Calu3 (cell line): Measurements from ENCODE around the gene EPOP. TPM values are rescaled to one million over a fixed set of nuclear protein-coding genes. Genes with fewer than 3 reads are reported as not detected.

Experiments used
- BruUV-seq: library from RNA; stranded (reverse); fragments of 400-500 nt; replicated peaks from 2 replicates; lab custom pipeline; 2021; lab: Mats Ljungman, UMichigan
- CTCF ChIA-PET: fragments of 300-600 bp; sonication (Branson Sonifier 250); formaldehyde crosslinking; loops from one replicate; lab custom pipeline; 2022; ENCODE audit warnings: antibody characterized with exemption; lab: Charles Lee
- DNase-seq: peaks from one replicate; pipeline ENCODE4 v3.0.0; 2022
- H3K27ac Mint-ChIP-seq: one replicate; pipeline ENCODE4 v1.8.0; 2022; ENCODE audit warnings: mixed read lengths; ENCODE audit not compliant: unreplicated experiment
- H3K27me3 Mint-ChIP-seq: one replicate; pipeline ENCODE4 v1.8.0; 2022; ENCODE audit warnings: mixed read lengths; ENCODE audit not compliant: unreplicated experiment
- H3K36me3 Mint-ChIP-seq: one replicate; pipeline ENCODE4 v1.8.0; 2022; ENCODE audit warnings: mild to moderate bottlenecking, moderate library complexity, mixed read lengths; ENCODE audit not compliant: insufficient read depth, unreplicated experiment
- H3K4me1 Mint-ChIP-seq: one replicate; pipeline ENCODE4 v1.8.0; 2022; ENCODE audit warnings: mild to moderate bottlenecking, low read depth, mixed read lengths; ENCODE audit not compliant: unreplicated experiment
- H3K4me3 Mint-ChIP-seq: one replicate; pipeline ENCODE4 v1.8.0; 2022; ENCODE audit warnings: mild to moderate bottlenecking, low read depth, moderate library complexity, mixed read lengths; ENCODE audit not compliant: unreplicated experiment
- H3K9me3 Mint-ChIP-seq: one replicate; pipeline ENCODE4 v1.8.0; 2022; ENCODE audit warnings: low read depth, mixed read lengths; ENCODE audit not compliant: unreplicated experiment
- intact Hi-C: fragments of 100-400 bp; cut with micrococcal nuclease; formaldehyde crosslinking; loops from one replicate; pipeline ENCODE4 v1.10.0; 2022; ENCODE audit not compliant: unreplicated experiment
- total RNA-seq: library from RNA; stranded (reverse); gene quantifications from 2 replicates; pipeline ENCODE4 v1.2.3, GENCODE V29; 2022
- TF ChIP-seq, protein P1 (sequence below): fragments of 200-600 bp; IDR thresholded peaks from one replicate; pipeline ENCODE4 v1.8.0; 2022; ENCODE audit warnings: antibody characterized with exemption; ENCODE audit not compliant: unreplicated experiment

The EPOP gene
- total RNA-seq, 1 experiment from 2014 or later, result 15.3 TPM

DNA sequence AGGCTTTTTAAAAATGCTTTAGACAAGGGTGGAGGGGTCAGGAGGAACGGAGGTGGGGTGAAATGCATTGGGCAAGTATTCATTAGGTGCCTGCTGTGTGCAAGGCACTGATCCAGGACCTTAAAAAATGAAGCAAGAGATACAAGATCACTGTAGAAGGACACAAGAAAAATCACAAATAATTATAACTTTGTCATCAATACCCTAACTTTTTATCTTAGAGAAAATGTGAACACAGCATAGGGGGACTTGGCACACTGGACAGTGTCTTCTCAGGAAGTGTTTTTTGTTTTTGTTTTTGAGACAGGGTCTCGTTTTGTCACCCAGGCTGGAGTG is 7.0 kb downstream of the EPOP start:
- Mint-ChIP-seq H3K27me3 (peaks cover 74% of the 10 kb centered on the region), H3K36me3 (peaks cover 5% of the 10 kb centered on the region), H3K4me3 (no peak overlapping the region), H3K4me1 (peaks cover 15% of the 10 kb centered on the region), H3K9me3 (no peaks in the 10 kb centered on the region), H3K27ac (no peak overlapping the region)
- intact Hi-C loops, result loop anchor here (1.0 to 5.0 kb wide), 2 partner anchors 175 to 225 kb away; no protein-coding TSS in a partner anchor
- CTCF ChIA-PET, result interaction anchor here (0.6 to 10.9 kb wide), 32 partner anchors 9 to 349 kb away, joined by 3 to 496 read pairs (median 6); partner anchors contain the start of genes ARHGAP23, SOCS7 and SRCIN1
- no TSS peak for BruUV-seq
- TF ChIP-seq, protein P1, sequence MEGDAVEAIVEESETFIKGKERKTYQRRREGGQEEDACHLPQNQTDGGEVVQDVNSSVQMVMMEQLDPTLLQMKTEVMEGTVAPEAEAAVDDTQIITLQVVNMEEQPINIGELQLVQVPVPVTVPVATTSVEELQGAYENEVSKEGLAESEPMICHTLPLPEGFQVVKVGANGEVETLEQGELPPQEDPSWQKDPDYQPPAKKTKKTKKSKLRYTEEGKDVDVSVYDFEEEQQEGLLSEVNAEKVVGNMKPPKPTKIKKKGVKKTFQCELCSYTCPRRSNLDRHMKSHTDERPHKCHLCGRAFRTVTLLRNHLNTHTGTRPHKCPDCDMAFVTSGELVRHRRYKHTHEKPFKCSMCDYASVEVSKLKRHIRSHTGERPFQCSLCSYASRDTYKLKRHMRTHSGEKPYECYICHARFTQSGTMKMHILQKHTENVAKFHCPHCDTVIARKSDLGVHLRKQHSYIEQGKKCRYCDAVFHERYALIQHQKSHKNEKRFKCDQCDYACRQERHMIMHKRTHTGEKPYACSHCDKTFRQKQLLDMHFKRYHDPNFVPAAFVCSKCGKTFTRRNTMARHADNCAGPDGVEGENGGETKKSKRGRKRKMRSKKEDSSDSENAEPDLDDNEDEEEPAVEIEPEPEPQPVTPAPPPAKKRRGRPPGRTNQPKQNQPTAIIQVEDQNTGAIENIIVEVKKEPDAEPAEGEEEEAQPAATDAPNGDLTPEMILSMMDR, result no peak
- DNase-seq, result no peak

DNA sequence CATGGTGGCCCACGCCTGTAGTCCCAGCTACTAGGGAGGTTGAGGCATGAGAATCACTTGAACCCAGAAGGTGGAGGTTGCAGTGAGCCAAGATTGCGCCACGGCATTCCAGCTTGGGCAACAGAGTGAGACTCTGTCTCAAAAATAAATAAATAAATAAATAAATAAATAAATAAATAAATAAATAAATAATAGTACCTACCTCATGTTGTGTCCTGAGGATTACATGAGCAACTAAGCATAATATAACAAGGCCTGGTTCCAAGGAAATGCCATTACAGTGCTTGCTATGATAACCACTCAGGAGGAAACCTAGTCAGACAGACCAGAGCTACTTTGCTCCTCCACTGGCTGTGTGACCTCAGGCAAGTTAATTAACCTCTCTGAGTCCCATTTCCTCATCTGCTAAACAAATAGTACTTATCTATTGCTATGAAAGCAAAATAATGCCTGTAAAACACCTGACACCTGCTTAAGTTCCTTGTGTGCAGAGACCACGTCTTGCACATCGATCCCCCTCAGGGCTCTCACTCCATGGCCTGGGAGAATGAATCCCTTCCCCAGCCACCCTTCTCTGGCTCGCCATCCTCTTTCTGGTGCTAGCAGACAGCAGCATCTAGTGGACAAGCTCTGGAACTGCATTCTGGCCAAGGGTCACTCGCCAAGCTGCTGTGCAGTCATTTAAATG is 7.5 kb downstream of the EPOP start:
- no TSS peak for BruUV-seq
- H3K27me3 Mint-ChIP-seq, result peaks cover 69% of the 10 kb centered on the region
- no peaks in the 10 kb centered on the region for H3K9me3 Mint-ChIP-seq
- H3K27ac Mint-ChIP-seq, result no peak overlapping the region
- peaks cover 15% of the 10 kb centered on the region for H3K4me1 Mint-ChIP-seq
- TF ChIP-seq, protein P1, result peak; percentile 100
- no peak overlapping the region for H3K4me3 Mint-ChIP-seq
- peak; percentile 96 for DNase-seq
- CTCF ChIA-PET, result interaction anchor here (0.6 to 10.9 kb wide), 33 partner anchors 9 to 349 kb away, joined by 3 to 496 read pairs (median 6); partner anchors contain the start of genes ARHGAP23, SOCS7 and SRCIN1
- no peaks in the 10 kb centered on the region for H3K36me3 Mint-ChIP-seq
- intact Hi-C loops, result loop anchor here (1.0 to 5.0 kb wide), 2 partner anchors 175 to 225 kb away; no protein-coding TSS in a partner anchor

DNA sequence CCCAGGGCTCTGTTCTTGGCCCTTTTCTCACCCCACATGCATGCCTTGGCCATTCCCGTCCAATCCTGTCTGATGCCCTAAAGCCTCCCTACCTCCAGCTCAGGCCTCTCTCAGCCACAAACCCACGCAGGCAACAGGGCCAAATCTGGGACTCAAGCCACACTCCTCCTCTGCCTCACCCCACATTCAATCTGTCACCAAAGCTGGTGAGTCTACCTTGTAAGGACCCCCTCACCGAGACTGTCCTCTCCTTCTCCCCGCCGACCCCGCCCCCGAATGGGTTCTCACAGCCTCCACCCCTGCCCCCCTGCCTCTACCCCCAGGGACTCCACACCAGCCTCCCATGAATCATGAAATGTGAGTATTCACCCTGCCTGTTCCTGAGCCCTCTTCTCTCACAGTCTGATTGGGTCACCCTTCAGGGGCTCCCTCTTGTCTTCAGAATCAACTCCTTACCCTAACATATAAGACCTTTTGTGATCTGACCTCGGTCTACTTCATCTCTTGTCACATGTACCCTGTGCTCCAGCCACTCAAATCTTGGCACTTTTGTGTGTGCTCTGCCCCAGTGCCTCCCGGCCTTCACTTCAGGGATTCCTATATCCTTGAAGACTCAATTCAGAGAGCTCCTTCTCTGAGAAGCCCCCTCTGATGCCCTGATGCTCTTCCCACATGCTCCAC is 10.7 kb downstream of the EPOP start:
- intact Hi-C loops, result loop anchor here (1.0 to 2.0 kb wide), 5 partner anchors 57 to 241 kb away; no protein-coding TSS in a partner anchor

DNA sequence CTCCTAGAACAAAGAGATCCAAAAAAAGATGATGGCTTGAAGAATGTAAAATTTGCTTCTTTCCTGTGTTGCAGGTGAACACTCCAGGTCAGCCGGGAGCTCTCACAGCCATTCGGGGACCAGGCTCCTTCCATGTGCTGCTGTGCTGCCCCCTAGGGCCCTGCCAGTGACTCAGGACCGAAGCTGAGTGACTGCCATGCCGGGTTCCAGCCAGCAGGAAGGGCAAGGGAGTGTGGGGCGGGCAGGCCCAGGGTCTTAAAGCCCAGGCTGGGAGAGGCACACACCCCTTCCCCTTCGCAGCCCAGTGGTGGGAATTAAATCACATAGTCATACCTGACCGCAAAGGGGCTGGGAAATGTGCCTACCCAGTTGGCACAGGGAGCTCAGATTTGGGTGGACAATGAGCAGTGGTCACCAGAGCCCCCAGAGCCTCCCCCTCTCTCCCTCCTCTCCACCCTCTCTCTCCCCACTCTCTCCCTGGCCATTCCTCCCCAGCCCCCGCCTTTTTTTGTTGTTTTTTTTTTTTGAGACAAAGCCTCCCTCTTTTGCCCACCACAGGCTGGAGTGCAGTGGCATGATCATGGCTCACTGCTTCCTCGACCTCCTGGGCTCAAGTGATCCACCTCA is 11.5 kb downstream of the EPOP start:
- no TSS peak for BruUV-seq
- no peak overlapping the region for H3K4me3 Mint-ChIP-seq
- H3K9me3 Mint-ChIP-seq, result no peaks in the 10 kb centered on the region
- H3K4me1 Mint-ChIP-seq, result peaks cover 24% of the 10 kb centered on the region
- TF ChIP-seq, protein P1, result peak; percentile 100
- peaks cover 38% of the 10 kb centered on the region for H3K27me3 Mint-ChIP-seq
- DNase-seq, result peak; percentile 99
- no peaks in the 10 kb centered on the region for H3K36me3 Mint-ChIP-seq
- CTCF ChIA-PET, result interaction anchor here (0.5 to 10.9 kb wide), 58 partner anchors 11 to 1292 kb away, joined by 3 to 496 read pairs (median 5); partner anchors contain the start of genes MLLT6 and SRCIN1
- intact Hi-C loops, result loop anchor here (1.0 to 2.0 kb wide), 5 partner anchors 56 to 240 kb away; no protein-coding TSS in a partner anchor
- no peak overlapping the region for H3K27ac Mint-ChIP-seq

More for the DNA sequence above, 10.7 kb downstream of the EPOP start:
- TF ChIP-seq, protein P1, result no peak
- BruUV-seq, result no TSS peak
- no peaks in the 10 kb centered on the region for H3K36me3 Mint-ChIP-seq
- H3K4me3 Mint-ChIP-seq, result no peak overlapping the region
- no peaks in the 10 kb centered on the region for H3K9me3 Mint-ChIP-seq
- no peak for DNase-seq
- CTCF ChIA-PET, result interaction anchor here (0.5 to 10.9 kb wide), 27 partner anchors 10 to 1799 kb away, joined by 3 to 496 read pairs (median 7); partner anchors contain the start of genes MLLT6 and SRCIN1
- peaks cover 38% of the 10 kb centered on the region for H3K27me3 Mint-ChIP-seq
- H3K4me1 Mint-ChIP-seq, result peaks cover 16% of the 10 kb centered on the region
- no peak overlapping the region for H3K27ac Mint-ChIP-seq
